ENCODE results near the gene CFAP300.
A peak's percentile ranks its signal among the peaks of the same experiment; 100 is the strongest.

CFAP300 gene

GRCh38 chr11:102079625-102080024 lies 32.4 kb downstream of the CFAP300 start:
- Histone ChIP-seq H3K27me3 (ENCODE audit: low read depth, low read length) (no peaks in the 10 kb centered on the region), H3K36me3 (ENCODE audit: control insufficient read depth in 1 of 2, insufficient read depth in 2 of 2, low read length in 2 of 2) (no peaks in the 10 kb centered on the region), H3K27ac (ENCODE audit: low read length) (no peak overlapping the region), H3K4me3 (ENCODE audit: low read depth in 1 of 2, low read length in 2 of 2) (no peak overlapping the region), H3K9me3 (ENCODE audit: control insufficient read depth in 1 of 2, low read length in 2 of 2) (no peaks in the 10 kb centered on the region), H3K4me1 (ENCODE audit: control insufficient read depth in 1 of 2, insufficient read depth in 2 of 2, low read length in 2 of 2) (no peaks in the 10 kb centered on the region)

GRCh38 chr11:102081313-102081712 lies 34.1 kb downstream of the CFAP300 start:
- Histone ChIP-seq H3K4me3 (ENCODE audit: low read depth in 1 of 2, low read length in 2 of 2) (no peak overlapping the region), H3K36me3 (ENCODE audit: control insufficient read depth in 1 of 2, insufficient read depth in 2 of 2, low read length in 2 of 2) (no peaks in the 10 kb centered on the region), H3K9me3 (ENCODE audit: control insufficient read depth in 1 of 2, low read length in 2 of 2) (no peaks in the 10 kb centered on the region), H3K27ac (ENCODE audit: low read length) (no peak overlapping the region), H3K27me3 (ENCODE audit: low read depth, low read length) (no peaks in the 10 kb centered on the region), H3K4me1 (ENCODE audit: control insufficient read depth in 1 of 2, insufficient read depth in 2 of 2, low read length in 2 of 2) (no peaks in the 10 kb centered on the region)

GRCh38 chr11:102085864-102086551 lies 38.8 kb downstream of the CFAP300 start:
- H3K4me3 ChIP-seq (ENCODE audit: low read depth in 1 of 2, low read length in 2 of 2), result no peak overlapping the region
- no peaks in the 10 kb centered on the region for H3K36me3 ChIP-seq (ENCODE audit: control insufficient read depth in 1 of 2, insufficient read depth in 2 of 2, low read length in 2 of 2)
- H3K9me3 ChIP-seq (ENCODE audit: control insufficient read depth in 1 of 2, low read length in 2 of 2), result no peaks in the 10 kb centered on the region
- H3K4me1 ChIP-seq (ENCODE audit: control insufficient read depth in 1 of 2, insufficient read depth in 2 of 2, low read length in 2 of 2), result no peaks in the 10 kb centered on the region
- no peaks in the 10 kb centered on the region for H3K27me3 ChIP-seq (ENCODE audit: low read depth, low read length)
- no peak overlapping the region for H3K27ac ChIP-seq (ENCODE audit: low read length)

GRCh38 chr11:102097186-102097585 lies 49.9 kb downstream of the CFAP300 start:
- no peaks in the 10 kb centered on the region for H3K9me3 ChIP-seq (ENCODE audit: control insufficient read depth in 1 of 2, low read length in 2 of 2)
- H3K27ac ChIP-seq (ENCODE audit: low read length), result no peak overlapping the region
- H3K4me1 ChIP-seq (ENCODE audit: control insufficient read depth in 1 of 2, insufficient read depth in 2 of 2, low read length in 2 of 2), result no peaks in the 10 kb centered on the region
- no peak overlapping the region for H3K4me3 ChIP-seq (ENCODE audit: low read depth in 1 of 2, low read length in 2 of 2)
- no peaks in the 10 kb centered on the region for H3K27me3 ChIP-seq (ENCODE audit: low read depth, low read length)
- no peaks in the 10 kb centered on the region for H3K36me3 ChIP-seq (ENCODE audit: control insufficient read depth in 1 of 2, insufficient read depth in 2 of 2, low read length in 2 of 2)

- Histone ChIP-seq H3K36me3 (ENCODE audit: control insufficient read depth in 1 of 2, insufficient read depth in 2 of 2, low read length in 2 of 2) (no peaks in the 10 kb centered on the region), H3K27ac (ENCODE audit: low read length) (no peak overlapping the region), H3K4me3 (ENCODE audit: low read depth in 1 of 2, low read length in 2 of 2) (no peak overlapping the region), H3K4me1 (ENCODE audit: control insufficient read depth in 1 of 2, insufficient read depth in 2 of 2, low read length in 2 of 2) (no peaks in the 10 kb centered on the region), H3K9me3 (ENCODE audit: control insufficient read depth in 1 of 2, low read length in 2 of 2) (no peaks in the 10 kb centered on the region), H3K27me3 (ENCODE audit: low read depth, low read length) (no peaks in the 10 kb centered on the region)
Observed at GRCh38 chr11:102099755-102100154, 52.5 kb downstream of the CFAP300 start.

GRCh38 chr11:102108734-102109440 lies 61.6 kb downstream of the CFAP300 start:
- H3K4me1 ChIP-seq (ENCODE audit: control insufficient read depth in 1 of 2, insufficient read depth in 2 of 2, low read length in 2 of 2), result peaks cover 4 to 8% of the 10 kb centered on the region in 2 donors
- H3K9me3 ChIP-seq (ENCODE audit: control insufficient read depth in 1 of 2, low read length in 2 of 2), result no peaks in the 10 kb centered on the region
- H3K27ac ChIP-seq (ENCODE audit: low read length), result peak overlapping the region; percentile 86
- peak overlapping the region; percentile 91 to 93 for H3K4me3 ChIP-seq (ENCODE audit: low read depth in 1 of 2, low read length in 2 of 2)
- H3K36me3 ChIP-seq (ENCODE audit: control insufficient read depth in 1 of 2, insufficient read depth in 2 of 2, low read length in 2 of 2), result peaks cover 0 to 13% of the 10 kb centered on the region in 2 donors
- no peaks in the 10 kb centered on the region for H3K27me3 ChIP-seq (ENCODE audit: low read depth, low read length)

GRCh38 chr11:102109896-102110760 lies 62.9 kb downstream of the CFAP300 start, which contains the start of gene YAP1:
TSS of gene YAP1 (plus strand) at chr11:102110447. CDS start at chr11:102110849, 402 bp downstream.
- H3K36me3 ChIP-seq (ENCODE audit: control insufficient read depth in 1 of 2, insufficient read depth in 2 of 2, low read length in 2 of 2), result peaks cover 0 to 13% of the 10 kb centered on the region in 2 donors
- no peaks in the 10 kb centered on the region for H3K27me3 ChIP-seq (ENCODE audit: low read depth, low read length)
- H3K4me1 ChIP-seq (ENCODE audit: control insufficient read depth in 1 of 2, insufficient read depth in 2 of 2, low read length in 2 of 2), result peaks cover 10 to 12% of the 10 kb centered on the region in 2 donors

GRCh38 chr11:102110761-102111010 lies 63.4 kb downstream of the CFAP300 start:
- Histone ChIP-seq H3K27me3 (ENCODE audit: low read depth, low read length) (no peaks in the 10 kb centered on the region), H3K36me3 (ENCODE audit: control insufficient read depth in 1 of 2, insufficient read depth in 2 of 2, low read length in 2 of 2) (peaks cover 0 to 13% of the 10 kb centered on the region in 2 donors), H3K4me1 (ENCODE audit: control insufficient read depth in 1 of 2, insufficient read depth in 2 of 2, low read length in 2 of 2) (peaks cover 12 to 18% of the 10 kb centered on the region in 2 donors), H3K27ac (ENCODE audit: low read length) (peak overlapping the region; percentile 99), H3K9me3 (ENCODE audit: control insufficient read depth in 1 of 2, low read length in 2 of 2) (no peaks in the 10 kb centered on the region), H3K4me3 (ENCODE audit: low read depth in 1 of 2, low read length in 2 of 2) (peak overlapping the region; percentile 91 to 93)

More at GRCh38 chr11:102109896-102110760, 62.9 kb downstream of the CFAP300 start, which contains the start of gene YAP1:
- Histone ChIP-seq H3K9me3 (ENCODE audit: control insufficient read depth in 1 of 2, low read length in 2 of 2) (no peaks in the 10 kb centered on the region), H3K27ac (ENCODE audit: low read length) (peak within 1 kb of the TSS; percentile 99), H3K4me3 (ENCODE audit: low read depth in 1 of 2, low read length in 2 of 2) (peak within 1 kb of the TSS; percentile 91 to 93)

GRCh38 chr11:102111011-102111786 lies 64.0 kb downstream of the CFAP300 start:
- no peaks in the 10 kb centered on the region for H3K27me3 ChIP-seq (ENCODE audit: low read depth, low read length)

GRCh38 chr11:102111787-102112508 lies 64.7 kb downstream of the CFAP300 start:
- peak overlapping the region; percentile 91 to 93 for H3K4me3 ChIP-seq (ENCODE audit: low read depth in 1 of 2, low read length in 2 of 2)
- H3K9me3 ChIP-seq (ENCODE audit: control insufficient read depth in 1 of 2, low read length in 2 of 2), result no peaks in the 10 kb centered on the region
- peaks cover 0 to 13% of the 10 kb centered on the region in 2 donors for H3K36me3 ChIP-seq (ENCODE audit: control insufficient read depth in 1 of 2, insufficient read depth in 2 of 2, low read length in 2 of 2)
- no peaks in the 10 kb centered on the region for H3K27me3 ChIP-seq (ENCODE audit: low read depth, low read length)
- peak overlapping the region; percentile 99 for H3K27ac ChIP-seq (ENCODE audit: low read length)
- peaks cover 12 to 29% of the 10 kb centered on the region in 2 donors for H3K4me1 ChIP-seq (ENCODE audit: control insufficient read depth in 1 of 2, insufficient read depth in 2 of 2, low read length in 2 of 2)

More at GRCh38 chr11:102111011-102111786, 64.0 kb downstream of the CFAP300 start:
- Histone ChIP-seq H3K36me3 (ENCODE audit: control insufficient read depth in 1 of 2, insufficient read depth in 2 of 2, low read length in 2 of 2) (peaks cover 0 to 13% of the 10 kb centered on the region in 2 donors), H3K9me3 (ENCODE audit: control insufficient read depth in 1 of 2, low read length in 2 of 2) (no peaks in the 10 kb centered on the region), H3K27ac (ENCODE audit: low read length) (peak overlapping the region; percentile 99), H3K4me3 (ENCODE audit: low read depth in 1 of 2, low read length in 2 of 2) (peak overlapping the region; percentile 91 to 93), H3K4me1 (ENCODE audit: control insufficient read depth in 1 of 2, insufficient read depth in 2 of 2, low read length in 2 of 2) (peaks cover 12 to 23% of the 10 kb centered on the region in 2 donors)
